ENCODE measurements around the gene EFNA2.

- TF ChIP-seq RARB (CRISPR knock-in tag; IDR thresholded peaks at IDR 0.05) = no peak
- no peak for TF ChIP-seq EP300 (IDR thresholded peaks at IDR 0.05)
These were observed 36.8 kb upstream of the EFNA2 start for GRCh38 chr19:1248786-1249297.

All from A549 (cell line).